ENCODE data around the gene PDP2.

PDP2 gene

GRCh38 chr16:66880288-66881013 is at the start of gene PDP2:
Gene PDP2, plus strand, starts transcription at chr16:66880515. Its CDS starts 3,770 bp downstream, at chr16:66884285.
- DNase-seq (ENCODE audit: low read depth in 2 of 2): peak; percentile 71 to 80

GRCh38 chr16:66832190-66832589 is 48.1 kb upstream of the PDP2 start:
- no peak for DNase-seq (ENCODE audit: low read depth in 2 of 2)

GRCh38 chr16:66832661-66833305 is 47.5 kb upstream of the PDP2 start:
- DNase-seq (ENCODE audit: low read depth in 2 of 2): no peak

GRCh38 chr16:66834746-66835145 is 45.6 kb upstream of the PDP2 start:
- DNase-seq (ENCODE audit: low read depth in 2 of 2): no peak

GRCh38 chr16:66840883-66841282 is 39.4 kb upstream of the PDP2 start:
- no peak for DNase-seq (ENCODE audit: low read depth in 2 of 2)

GRCh38 chr16:66841366-66841765 is 38.9 kb upstream of the PDP2 start:
- no peak for DNase-seq (ENCODE audit: low read depth in 2 of 2)

- no peak for DNase-seq (ENCODE audit: low read depth in 2 of 2)
Observed at GRCh38 chr16:66842765-66843164, 37.5 kb upstream of the PDP2 start.

- DNase-seq (ENCODE audit: low read depth in 2 of 2): no peak
Observed at GRCh38 chr16:66843191-66843590, 37.1 kb upstream of the PDP2 start.

GRCh38 chr16:66844009-66844341 is 36.3 kb upstream of the PDP2 start:
- DNase-seq (ENCODE audit: low read depth in 2 of 2): no peak

GRCh38 chr16:66844342-66845079 is 35.8 kb upstream of the PDP2 start, which contains the start of gene CA7:
Gene CA7, plus strand, starts transcription at chr16:66844414. Its CDS starts 74 bp downstream, at chr16:66844488.
- DNase-seq (ENCODE audit: low read depth in 2 of 2): no peak

GRCh38 chr16:66845080-66845410 is 35.3 kb upstream of the PDP2 start:
- DNase-seq (ENCODE audit: low read depth in 2 of 2): no peak

GRCh38 chr16:66845791-66846221 is 34.5 kb upstream of the PDP2 start:
- no peak for DNase-seq (ENCODE audit: low read depth in 2 of 2)

GRCh38 chr16:66846266-66846665 is 34.0 kb upstream of the PDP2 start:
- no peak for DNase-seq (ENCODE audit: low read depth in 2 of 2)

- no peak for DNase-seq (ENCODE audit: low read depth in 2 of 2)
Observed at GRCh38 chr16:66846831-66847230, 33.5 kb upstream of the PDP2 start.

GRCh38 chr16:66847533-66848067 is 32.7 kb upstream of the PDP2 start:
- DNase-seq (ENCODE audit: low read depth in 2 of 2): no peak

GRCh38 chr16:66848172-66848571 is 32.1 kb upstream of the PDP2 start:
- DNase-seq (ENCODE audit: low read depth in 2 of 2): no peak

GRCh38 chr16:66849021-66849420 is 31.3 kb upstream of the PDP2 start:
- DNase-seq (ENCODE audit: low read depth in 2 of 2): no peak

- no peak for DNase-seq (ENCODE audit: low read depth in 2 of 2)
Observed at GRCh38 chr16:66849549-66849948, 30.8 kb upstream of the PDP2 start.

- DNase-seq (ENCODE audit: low read depth in 2 of 2): no peak
Observed at GRCh38 chr16:66850115-66850815, 30.1 kb upstream of the PDP2 start.

GRCh38 chr16:66851166-66851964 is 28.9 kb upstream of the PDP2 start:
- no peak for DNase-seq (ENCODE audit: low read depth in 2 of 2)
